ENCODE measurements around the gene APEX1.

Gene APEX1

DNA sequence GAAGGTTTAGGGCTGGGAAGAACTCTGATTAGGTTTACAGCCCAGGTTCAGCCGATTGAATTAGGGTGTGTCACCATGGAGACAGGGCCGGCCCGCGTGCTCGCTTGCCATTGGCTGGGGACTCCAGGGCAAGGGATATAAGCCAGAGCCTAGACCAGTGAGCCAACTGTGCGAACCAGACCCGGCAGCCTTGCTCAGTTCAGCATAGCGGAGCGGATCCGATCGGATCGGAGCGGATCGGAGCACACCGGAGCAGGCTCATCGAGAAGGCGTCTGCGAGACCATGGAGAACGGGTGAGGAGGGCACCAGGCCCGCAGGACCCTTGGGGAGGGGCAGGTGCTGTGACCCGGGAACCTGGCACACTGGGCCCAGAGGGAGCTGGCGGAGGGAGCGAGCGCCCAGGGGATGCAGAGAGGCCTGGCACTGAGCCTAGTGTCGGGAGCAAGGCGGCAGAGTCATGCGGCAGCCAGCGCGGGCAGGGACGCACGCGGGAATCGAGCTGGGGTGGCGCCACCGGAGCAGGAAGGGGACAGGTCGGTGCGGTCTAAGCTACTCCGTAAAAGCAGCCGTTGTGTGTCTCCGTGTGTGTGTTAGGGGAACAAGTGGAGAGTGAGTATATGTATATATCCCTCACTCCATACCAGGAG is 14.3 kb downstream of the APEX1 start, which contains the start of gene PNP:
Gene PNP, plus strand, starts transcription at position 165 of the 648 bp plus-strand sequence. Its CDS starts 119 bp downstream, at position 284.
- H3K4me1 ChIP-seq (ENCODE audit: insufficient read depth, poor library complexity, severe bottlenecking) = peaks cover 8% of the 10 kb centered on the region
- peak within 1 kb of the TSS; percentile 70 for H3K4me3 ChIP-seq (ENCODE audit: severe bottlenecking)
- H3K27ac ChIP-seq (ENCODE audit: poor library complexity, severe bottlenecking) = peak within 1 kb of the TSS; percentile 86
- TF ChIP-seq, protein P1, sequence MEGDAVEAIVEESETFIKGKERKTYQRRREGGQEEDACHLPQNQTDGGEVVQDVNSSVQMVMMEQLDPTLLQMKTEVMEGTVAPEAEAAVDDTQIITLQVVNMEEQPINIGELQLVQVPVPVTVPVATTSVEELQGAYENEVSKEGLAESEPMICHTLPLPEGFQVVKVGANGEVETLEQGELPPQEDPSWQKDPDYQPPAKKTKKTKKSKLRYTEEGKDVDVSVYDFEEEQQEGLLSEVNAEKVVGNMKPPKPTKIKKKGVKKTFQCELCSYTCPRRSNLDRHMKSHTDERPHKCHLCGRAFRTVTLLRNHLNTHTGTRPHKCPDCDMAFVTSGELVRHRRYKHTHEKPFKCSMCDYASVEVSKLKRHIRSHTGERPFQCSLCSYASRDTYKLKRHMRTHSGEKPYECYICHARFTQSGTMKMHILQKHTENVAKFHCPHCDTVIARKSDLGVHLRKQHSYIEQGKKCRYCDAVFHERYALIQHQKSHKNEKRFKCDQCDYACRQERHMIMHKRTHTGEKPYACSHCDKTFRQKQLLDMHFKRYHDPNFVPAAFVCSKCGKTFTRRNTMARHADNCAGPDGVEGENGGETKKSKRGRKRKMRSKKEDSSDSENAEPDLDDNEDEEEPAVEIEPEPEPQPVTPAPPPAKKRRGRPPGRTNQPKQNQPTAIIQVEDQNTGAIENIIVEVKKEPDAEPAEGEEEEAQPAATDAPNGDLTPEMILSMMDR (IDR thresholded peaks at IDR 0.05; ENCODE audit: poor library complexity, severe bottlenecking) = no peak
- ATAC-seq (ENCODE audit: low read depth) (peak; percentile 92), DNase-seq (ENCODE audit: low spot score) (peak; percentile 95)
- no peaks in the 10 kb centered on the region for H3K27me3 ChIP-seq (ENCODE audit: insufficient read depth, poor library complexity, severe bottlenecking)
- H3K9me3 ChIP-seq (ENCODE audit: severe bottlenecking) = no peaks in the 10 kb centered on the region
- peaks cover 31% of the 10 kb centered on the region for H3K36me3 ChIP-seq (ENCODE audit: low read depth)

DNA sequence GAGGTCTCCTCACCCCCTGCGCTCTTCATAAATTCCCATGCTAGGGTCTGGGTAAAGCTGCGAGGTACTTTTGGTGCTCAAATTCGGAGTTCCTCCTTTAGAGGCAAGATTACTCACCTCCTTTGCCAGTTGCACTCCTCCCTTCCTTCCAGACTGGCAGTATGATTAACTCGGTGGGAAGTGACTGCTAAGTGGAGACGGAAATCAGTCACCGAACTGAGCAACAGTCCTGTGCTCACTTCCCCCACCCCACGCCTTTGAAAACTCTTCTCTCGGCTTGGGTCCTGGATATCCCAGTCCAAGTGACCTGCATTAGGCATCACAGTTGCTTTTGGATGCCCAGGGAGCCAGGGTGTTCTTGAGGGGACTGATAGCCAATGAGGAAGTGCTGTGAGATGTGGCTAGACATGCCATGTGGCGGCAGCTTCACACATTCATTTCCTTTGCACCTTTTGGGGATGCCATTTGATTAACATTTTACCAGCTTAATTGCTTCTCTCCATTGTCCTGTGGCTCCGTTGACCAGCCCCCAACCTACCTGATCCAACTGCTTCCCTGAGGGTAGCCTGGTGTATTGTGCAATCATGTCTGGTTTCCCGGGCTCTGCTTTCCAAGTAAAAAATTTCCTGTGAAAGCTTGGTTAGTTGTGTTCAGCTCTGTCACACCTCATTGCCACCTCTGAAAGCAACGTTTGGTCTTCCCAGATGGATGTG is 15.0 kb downstream of the APEX1 start:
- peak overlapping the region; percentile 70 for H3K4me3 ChIP-seq (ENCODE audit: severe bottlenecking)
- H3K36me3 ChIP-seq (ENCODE audit: low read depth) = peaks cover 38% of the 10 kb centered on the region
- no peaks in the 10 kb centered on the region for H3K9me3 ChIP-seq (ENCODE audit: severe bottlenecking)
- no peaks in the 10 kb centered on the region for H3K27me3 ChIP-seq (ENCODE audit: insufficient read depth, poor library complexity, severe bottlenecking)
- TF ChIP-seq, protein P1 (IDR thresholded peaks at IDR 0.05; ENCODE audit: poor library complexity, severe bottlenecking) = no peak
- peaks cover 8% of the 10 kb centered on the region for H3K4me1 ChIP-seq (ENCODE audit: insufficient read depth, poor library complexity, severe bottlenecking)
- ATAC-seq (ENCODE audit: low read depth) (peak; percentile 76), DNase-seq (ENCODE audit: low spot score) (no peak)
- peak overlapping the region; percentile 86 for H3K27ac ChIP-seq (ENCODE audit: poor library complexity, severe bottlenecking)

DNA sequence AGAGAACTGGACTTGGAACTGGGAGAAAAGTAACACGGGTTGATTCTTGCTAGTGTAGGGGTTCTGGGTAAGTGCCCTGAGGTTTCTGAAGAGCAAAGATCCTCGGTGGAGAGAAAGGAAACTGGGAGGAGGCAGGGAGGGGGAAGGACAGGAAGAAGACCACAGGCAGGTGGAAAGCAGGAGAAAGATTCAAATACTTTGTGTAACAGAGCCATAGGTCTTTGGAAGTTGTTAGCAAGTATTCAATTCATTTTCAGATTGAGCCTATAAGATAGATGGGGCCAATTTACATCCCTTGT is 15.5 kb downstream of the APEX1 start:
- DNase-seq (ENCODE audit: low spot score) = no peak
- Histone ChIP-seq H3K4me3 (ENCODE audit: severe bottlenecking) (peak overlapping the region; percentile 70), H3K4me1 (ENCODE audit: insufficient read depth, poor library complexity, severe bottlenecking) (peaks cover 8% of the 10 kb centered on the region), H3K36me3 (ENCODE audit: low read depth) (peaks cover 43% of the 10 kb centered on the region), H3K27ac (ENCODE audit: poor library complexity, severe bottlenecking) (peak overlapping the region; percentile 86), H3K9me3 (ENCODE audit: severe bottlenecking) (no peaks in the 10 kb centered on the region), H3K27me3 (ENCODE audit: insufficient read depth, poor library complexity, severe bottlenecking) (no peaks in the 10 kb centered on the region)
- 0 out of 3 replicates have a peak, but pooled peaks have one; percentile 5 for ATAC-seq (ENCODE audit: low read depth)
- TF ChIP-seq, protein P1 (IDR thresholded peaks at IDR 0.05; ENCODE audit: poor library complexity, severe bottlenecking) = no peak

DNA sequence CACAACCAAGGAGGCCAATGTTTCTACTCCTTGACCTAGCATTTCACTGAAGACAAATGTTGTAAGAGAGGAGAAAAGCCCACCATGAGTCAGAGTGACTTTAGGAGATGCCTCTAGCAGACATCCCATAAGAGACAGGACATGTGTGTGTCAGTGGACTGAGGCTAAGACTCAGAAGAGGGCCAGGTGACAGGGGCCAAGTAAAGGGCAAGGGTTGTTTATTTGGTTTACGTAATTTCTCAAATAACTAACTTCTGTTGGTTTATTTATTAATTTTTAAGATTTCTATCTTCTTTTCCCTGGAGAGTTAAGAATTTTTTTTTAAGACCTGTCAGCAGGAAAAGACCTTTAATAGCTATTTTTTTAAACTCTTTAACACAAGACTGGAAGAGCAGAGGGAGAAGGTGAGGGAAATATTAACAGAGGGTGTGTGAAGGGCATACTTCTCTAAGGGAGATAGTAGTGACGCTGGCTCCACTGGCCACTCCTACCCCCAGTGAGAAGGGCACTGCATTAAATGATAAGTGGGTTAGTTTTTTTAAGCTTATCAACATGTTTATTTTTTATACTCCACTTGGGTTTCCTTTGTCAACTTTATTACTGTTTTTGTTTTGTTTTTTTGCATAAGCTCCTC is 17.6 kb downstream of the APEX1 start:
- Histone ChIP-seq H3K4me3 (ENCODE audit: severe bottlenecking) (no peak overlapping the region), H3K4me1 (ENCODE audit: insufficient read depth, poor library complexity, severe bottlenecking) (peaks cover 4% of the 10 kb centered on the region), H3K27ac (ENCODE audit: poor library complexity, severe bottlenecking) (no peak overlapping the region), H3K27me3 (ENCODE audit: insufficient read depth, poor library complexity, severe bottlenecking) (no peaks in the 10 kb centered on the region), H3K36me3 (ENCODE audit: low read depth) (peaks cover 64% of the 10 kb centered on the region), H3K9me3 (ENCODE audit: severe bottlenecking) (no peaks in the 10 kb centered on the region)
- ATAC-seq (ENCODE audit: low read depth) (no peak), DNase-seq (ENCODE audit: low spot score) (no peak)
- TF ChIP-seq, protein P1 (IDR thresholded peaks at IDR 0.05; ENCODE audit: poor library complexity, severe bottlenecking) = no peak
